NT2/D1 (cell line): ENCODE data around the gene TMEM131L.

Experiments used
- YY1 ChIP-seq: IDR thresholded peaks from 2 replicates; pipeline ENCODE4 v1.6.1; 2011; ENCODE audit not compliant: insufficient read length, insufficient read depth
- ZNF274 ChIP-seq: IDR thresholded peaks from 2 replicates; pipeline ENCODE4 v1.6.1; 2011; ENCODE audit warnings: mild to moderate bottlenecking, low read depth, low read length

GRCh38 chr4:153517159-153517558, 51.0 kb downstream of the TMEM131L start:
- TF ChIP-seq YY1, result no peak
- TF ChIP-seq ZNF274, result no peak
